ENCODE results near the gene MC1R.

MC1R gene

GRCh38 chr16:89946515-89946914 lies 27.9 kb downstream of the MC1R start:
- no peak overlapping the region for H3K4me2 ChIP-seq (ENCODE audit: low read length)
- no peak overlapping the region for H2AFZ ChIP-seq
- H3K27ac ChIP-seq, result no peak overlapping the region
- no peaks in the 10 kb centered on the region for H3K9me3 ChIP-seq (ENCODE audit: control insufficient read depth, low read length)
- TF ChIP-seq CTCF (IDR thresholded peaks at IDR 0.05), result no peak
- no peaks in the 10 kb centered on the region for H3K4me1 ChIP-seq
- H3K36me3 ChIP-seq (ENCODE audit: control insufficient read depth, insufficient read depth, low read length), result no peaks in the 10 kb centered on the region
- no peaks in the 10 kb centered on the region for H3K27me3 ChIP-seq (ENCODE audit: control insufficient read depth, insufficient read depth, low read length)
- H3K9ac ChIP-seq, result no peak overlapping the region
- no peaks in the 10 kb centered on the region for H3K79me2 ChIP-seq
- H3K4me3 ChIP-seq (ENCODE audit: low read depth, low read length), result no peak overlapping the region

- Histone ChIP-seq H3K36me3 (ENCODE audit: control insufficient read depth, insufficient read depth, low read length) (no peaks in the 10 kb centered on the region), H3K4me2 (ENCODE audit: low read length) (peak overlapping the region; percentile 61), H3K9ac (no peak overlapping the region), H3K27ac (no peak overlapping the region), H3K4me3 (ENCODE audit: low read depth, low read length) (peak overlapping the region; percentile 50), H3K27me3 (ENCODE audit: control insufficient read depth, insufficient read depth, low read length) (no peaks in the 10 kb centered on the region), H2AFZ (peak overlapping the region; percentile 13), H3K4me1 (no peaks in the 10 kb centered on the region), H3K9me3 (ENCODE audit: control insufficient read depth, low read length) (no peaks in the 10 kb centered on the region), H3K79me2 (no peaks in the 10 kb centered on the region)
- TF ChIP-seq CTCF (IDR thresholded peaks at IDR 0.05), result no peak
Observed at GRCh38 chr16:89949121-89949742, 30.6 kb downstream of the MC1R start.

GRCh38 chr16:89949756-89950155 lies 31.1 kb downstream of the MC1R start:
- no peak overlapping the region for H2AFZ ChIP-seq
- no peaks in the 10 kb centered on the region for H3K9me3 ChIP-seq (ENCODE audit: control insufficient read depth, low read length)
- H3K4me1 ChIP-seq, result no peaks in the 10 kb centered on the region
- H3K36me3 ChIP-seq (ENCODE audit: control insufficient read depth, insufficient read depth, low read length), result no peaks in the 10 kb centered on the region
- H3K27ac ChIP-seq, result no peak overlapping the region
- H3K4me3 ChIP-seq (ENCODE audit: low read depth, low read length), result no peak overlapping the region
- no peaks in the 10 kb centered on the region for H3K27me3 ChIP-seq (ENCODE audit: control insufficient read depth, insufficient read depth, low read length)
- H3K79me2 ChIP-seq, result no peaks in the 10 kb centered on the region
- no peak overlapping the region for H3K4me2 ChIP-seq (ENCODE audit: low read length)
- TF ChIP-seq CTCF (IDR thresholded peaks at IDR 0.05), result no peak
- H3K9ac ChIP-seq, result no peak overlapping the region

- Histone ChIP-seq H3K9me3 (ENCODE audit: control insufficient read depth, low read length) (no peaks in the 10 kb centered on the region), H3K4me3 (ENCODE audit: low read depth, low read length) (no peak overlapping the region), H3K27me3 (ENCODE audit: control insufficient read depth, insufficient read depth, low read length) (no peaks in the 10 kb centered on the region), H2AFZ (no peak overlapping the region), H3K9ac (no peak overlapping the region), H3K4me2 (ENCODE audit: low read length) (no peak overlapping the region), H3K36me3 (ENCODE audit: control insufficient read depth, insufficient read depth, low read length) (no peaks in the 10 kb centered on the region), H3K79me2 (no peaks in the 10 kb centered on the region), H3K4me1 (no peaks in the 10 kb centered on the region), H3K27ac (no peak overlapping the region)
- TF ChIP-seq CTCF (IDR thresholded peaks at IDR 0.05), result no peak
Observed at GRCh38 chr16:89951509-89951908, 32.8 kb downstream of the MC1R start.

GRCh38 chr16:89952049-89952448 lies 33.4 kb downstream of the MC1R start:
- no peak overlapping the region for H3K4me2 ChIP-seq (ENCODE audit: low read length)
- no peaks in the 10 kb centered on the region for H3K9me3 ChIP-seq (ENCODE audit: control insufficient read depth, low read length)
- no peak overlapping the region for H3K4me3 ChIP-seq (ENCODE audit: low read depth, low read length)
- no peak overlapping the region for H3K27ac ChIP-seq
- H2AFZ ChIP-seq, result no peak overlapping the region
- no peak overlapping the region for H3K9ac ChIP-seq
- H3K4me1 ChIP-seq, result no peaks in the 10 kb centered on the region
- no peaks in the 10 kb centered on the region for H3K27me3 ChIP-seq (ENCODE audit: control insufficient read depth, insufficient read depth, low read length)
- H3K36me3 ChIP-seq (ENCODE audit: control insufficient read depth, insufficient read depth, low read length), result no peaks in the 10 kb centered on the region
- TF ChIP-seq CTCF (IDR thresholded peaks at IDR 0.05), result no peak
- no peaks in the 10 kb centered on the region for H3K79me2 ChIP-seq
